Smooth muscle cell (in vitro differentiated cells): ENCODE data around the gene EYA4. TPM values are rescaled to one million over a fixed set of nuclear protein-coding genes. Genes with fewer than 3 reads are reported as not detected.

ENCODE experiments used
- DNase-seq: peaks from one replicate; lab custom pipeline; 2025; ENCODE audit not compliant: unreplicated experiment; lab: John Stamatoyannopoulos, UW
- H2AFZ ChIP-seq: fragments of 200-600 bp; sonication (generic); 2 replicates; pipeline ENCODE4 v1.6.0; 2016; ENCODE audit warnings: antibody characterized with exemption, low read depth, mild to moderate bottlenecking
- H3F3A ChIP-seq: fragments of 200-600 bp; sonication (generic); 2 replicates; pipeline ENCODE4 v1.6.0; 2017; ENCODE audit warnings: antibody characterized with exemption, low read depth
- H3K27ac ChIP-seq: fragments of 200-600 bp; sonication (generic); 2 replicates; pipeline ENCODE4 v1.5.1; 2016; ENCODE audit warnings: low read depth, mild to moderate bottlenecking
- H3K27me3 ChIP-seq: fragments of 200-600 bp; sonication (generic); 2 replicates; pipeline ENCODE4 v1.6.1; 2016; ENCODE audit warnings: low read depth, mild to moderate bottlenecking
- H3K36me3 ChIP-seq: fragments of 200-600 bp; sonication (generic); 2 replicates; pipeline ENCODE4 v1.5.1; 2016; ENCODE audit warnings: low read depth
- H3K4me1 ChIP-seq: fragments of 200-600 bp; sonication (generic); 2 replicates; pipeline ENCODE4 v1.5.1; 2016; ENCODE audit warnings: low read depth
- H3K4me2 ChIP-seq: fragments of 200-600 bp; sonication (generic); 2 replicates; pipeline ENCODE4 v1.6.0; 2016; ENCODE audit warnings: mild to moderate bottlenecking
- H3K4me3 ChIP-seq: fragments of 200-600 bp; sonication (generic); 2 replicates; pipeline ENCODE4 v1.5.1; 2016; ENCODE audit warnings: mild to moderate bottlenecking
- H3K79me2 ChIP-seq: fragments of 200-600 bp; sonication (generic); 2 replicates; pipeline ENCODE4 v1.6.0; 2016; ENCODE audit warnings: low read depth, mild to moderate bottlenecking
- H3K9ac ChIP-seq: fragments of 200-600 bp; sonication (generic); 2 replicates; pipeline ENCODE4 v1.6.0; 2016; ENCODE audit warnings: low read depth
- H3K9me3 ChIP-seq: fragments of 200-600 bp; sonication (generic); replicated peaks from 2 replicates; pipeline ENCODE4 v1.5.1; 2016; ENCODE audit warnings: low read depth
- H4K20me1 ChIP-seq: fragments of 200-600 bp; sonication (generic); 2 replicates; pipeline ENCODE4 v1.6.0; 2016; ENCODE audit warnings: low read depth
- CTCF ChIP-seq: fragments of 200-600 bp; sonication (generic); IDR thresholded peaks from 2 replicates; pipeline ENCODE4 v1.5.1; 2017; ENCODE audit warnings: borderline replicate concordance, mild to moderate bottlenecking, antibody characterized with exemption; ENCODE audit not compliant: insufficient read depth, poor library complexity, severe bottlenecking
- WGBS: methylation state at CpG from one replicate; pipeline ENCODE4 v1.1.7; 2016; ENCODE audit warnings: low lambda C conversion rate; 5-methylcytosine and 5-hydroxymethylcytosine counted together
- polyA plus RNA-seq: library from polyadenylated mRNA; unstranded; fragments of >200 nt; fragmentation: Nextera tagmentation; extraction: Ambion mirVana; gene quantifications from 2 replicates; pipeline ENCODE4 v1.2.1, GENCODE V29; 2016
- total RNA-seq: library from RNA; depleted of rRNA; stranded (reverse); fragments of >200 nt; gene quantifications from 2 replicates; pipeline ENCODE4 v1.2.3, GENCODE V29; 2014

Gene EYA4
- total and polyA plus RNA-seq, 2 experiments from 2014 or later = 1.3 TPM; not detected in 1

GRCh38 chr6:133257545-133258105 lies 16.5 kb downstream of the EYA4 start:
- no peaks in the 10 kb centered on the region for H3K4me1 ChIP-seq
- no peaks in the 10 kb centered on the region for H3K79me2 ChIP-seq
- H3K9me3 ChIP-seq = no peaks in the 10 kb centered on the region
- no peak overlapping the region for H3K9ac ChIP-seq
- DNase-seq = no peak
- H3F3A ChIP-seq = no peaks in the 10 kb centered on the region
- H3K27me3 ChIP-seq = peaks cover 36% of the 10 kb centered on the region
- 78% methylated on average over 5 of the region's 5 CpGs for WGBS
- no peak overlapping the region for H3K4me2 ChIP-seq
- H4K20me1 ChIP-seq = no peaks in the 10 kb centered on the region
- no peak overlapping the region for H3K4me3 ChIP-seq
- H2AFZ ChIP-seq = no peak overlapping the region
- H3K36me3 ChIP-seq = no peaks in the 10 kb centered on the region
- no peak for TF ChIP-seq CTCF
- no peak overlapping the region for H3K27ac ChIP-seq

- Histone ChIP-seq H4K20me1 (no peaks in the 10 kb centered on the region), H3K9me3 (no peaks in the 10 kb centered on the region), H2AFZ (no peak overlapping the region), H3F3A (no peaks in the 10 kb centered on the region), H3K36me3 (no peaks in the 10 kb centered on the region), H3K4me2 (no peak overlapping the region), H3K27ac (no peak overlapping the region), H3K4me1 (no peaks in the 10 kb centered on the region), H3K79me2 (no peaks in the 10 kb centered on the region), H3K27me3 (peaks cover 37% of the 10 kb centered on the region), H3K9ac (no peak overlapping the region), H3K4me3 (no peak overlapping the region)
- no peak for TF ChIP-seq CTCF
- DNase-seq = no peak
Observed at GRCh38 chr6:133259561-133259960, 18.4 kb downstream of the EYA4 start.

- peaks cover 50% of the 10 kb centered on the region for H3K27me3 ChIP-seq
- no peak overlapping the region for H3K4me3 ChIP-seq
- H2AFZ ChIP-seq = no peak overlapping the region
- DNase-seq = no peak
- no peak overlapping the region for H3K27ac ChIP-seq
- WGBS = 95% methylated on average over 2 of the region's 2 CpGs
- no peaks in the 10 kb centered on the region for H3K4me1 ChIP-seq
- no peaks in the 10 kb centered on the region for H4K20me1 ChIP-seq
- no peaks in the 10 kb centered on the region for H3F3A ChIP-seq
- H3K9ac ChIP-seq = no peak overlapping the region
- no peaks in the 10 kb centered on the region for H3K9me3 ChIP-seq
- H3K4me2 ChIP-seq = no peak overlapping the region
- TF ChIP-seq CTCF = no peak
- no peaks in the 10 kb centered on the region for H3K79me2 ChIP-seq
- H3K36me3 ChIP-seq = no peaks in the 10 kb centered on the region
Observed at GRCh38 chr6:133262804-133263203, 21.6 kb downstream of the EYA4 start.

- Histone ChIP-seq H2AFZ (no peak overlapping the region), H3K4me3 (no peak overlapping the region), H4K20me1 (no peaks in the 10 kb centered on the region), H3K27me3 (peaks cover 39% of the 10 kb centered on the region), H3K9ac (no peak overlapping the region), H3K4me1 (no peaks in the 10 kb centered on the region), H3K79me2 (no peaks in the 10 kb centered on the region), H3K4me2 (no peak overlapping the region), H3K27ac (no peak overlapping the region), H3F3A (no peaks in the 10 kb centered on the region), H3K36me3 (no peaks in the 10 kb centered on the region), H3K9me3 (no peaks in the 10 kb centered on the region)
- DNase-seq = no peak
- no peak for TF ChIP-seq CTCF
- 88% methylated on average over 4 of the region's 4 CpGs for WGBS
Observed at GRCh38 chr6:133265066-133265465, 23.9 kb downstream of the EYA4 start.
